Measurements from ENCODE around the gene SPATA13.

SPATA13 gene

DNA sequence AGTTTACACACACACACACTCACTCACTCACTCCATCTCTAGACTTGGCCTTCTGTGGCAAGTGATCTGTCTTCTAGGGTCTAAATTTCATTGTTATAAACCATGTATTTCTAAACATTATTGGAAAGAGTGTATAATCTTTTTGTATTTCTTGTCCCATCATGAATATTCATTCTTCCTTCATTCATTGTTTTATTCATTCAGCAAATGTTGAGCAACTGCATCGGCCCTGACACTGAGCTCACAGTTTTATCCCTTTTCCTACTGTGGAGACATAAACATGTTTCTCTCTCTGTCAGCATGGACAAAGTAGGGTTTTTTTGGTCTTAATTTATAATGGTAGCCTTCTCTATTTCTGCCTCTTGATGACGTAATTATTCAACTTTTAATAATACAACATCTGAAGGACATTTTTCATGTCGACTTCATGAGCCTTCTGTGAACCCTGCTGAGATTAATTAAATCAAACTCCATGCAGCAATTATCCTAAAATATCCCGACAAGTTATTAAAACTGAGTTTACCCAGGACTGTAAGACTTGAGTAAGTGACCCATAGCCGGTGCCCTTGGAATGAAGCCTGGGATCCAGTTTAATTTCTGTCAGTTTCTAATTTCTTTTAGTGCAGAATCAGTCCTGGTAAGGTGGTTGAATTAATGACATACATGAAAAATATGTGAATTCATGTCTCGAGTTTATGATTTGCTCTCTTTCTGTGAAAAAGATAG lies 7.3 kb downstream of the SPATA13 start:
- no peak for DNase-seq (ENCODE audit: low read depth)

DNA sequence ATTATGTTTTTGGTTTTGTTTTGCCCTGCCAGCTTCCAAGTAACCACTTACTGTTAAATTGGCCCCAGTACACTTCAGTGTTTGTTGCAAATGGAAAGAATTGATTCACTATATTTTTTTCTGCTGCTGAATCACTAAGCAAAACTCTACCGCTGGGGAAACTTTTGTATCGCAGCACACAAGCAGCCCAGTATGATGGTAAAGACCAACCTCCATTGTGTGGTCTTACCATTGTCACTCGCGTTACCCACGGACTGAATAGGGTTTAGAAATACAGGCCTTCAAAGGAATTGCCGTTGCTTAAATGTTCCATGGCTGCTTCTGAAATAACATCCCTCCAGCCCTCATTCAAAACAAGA lies 7.9 kb downstream of the SPATA13 start:
- no peak for DNase-seq (ENCODE audit: low read depth)

DNA sequence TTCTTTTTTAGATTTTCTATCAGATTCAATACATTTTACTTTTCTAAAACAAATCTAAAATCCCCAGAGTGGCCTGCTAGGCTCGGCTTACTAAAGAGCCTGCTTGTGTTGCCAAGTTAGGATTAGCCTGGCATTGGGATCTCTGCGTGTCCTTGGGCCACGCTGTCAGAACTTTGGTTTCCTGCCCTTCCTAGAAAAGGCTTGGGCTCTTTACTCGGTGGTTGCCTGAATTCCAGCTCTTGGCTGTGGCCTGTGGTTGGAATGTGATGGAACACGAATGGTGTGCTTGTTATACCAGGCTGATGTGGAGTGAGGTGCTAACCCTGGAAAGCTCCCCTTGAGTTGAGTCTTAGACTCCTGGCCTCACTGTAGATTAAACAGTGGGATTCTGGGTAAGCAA lies 8.5 kb downstream of the SPATA13 start:
- no peak for DNase-seq (ENCODE audit: low read depth)

DNA sequence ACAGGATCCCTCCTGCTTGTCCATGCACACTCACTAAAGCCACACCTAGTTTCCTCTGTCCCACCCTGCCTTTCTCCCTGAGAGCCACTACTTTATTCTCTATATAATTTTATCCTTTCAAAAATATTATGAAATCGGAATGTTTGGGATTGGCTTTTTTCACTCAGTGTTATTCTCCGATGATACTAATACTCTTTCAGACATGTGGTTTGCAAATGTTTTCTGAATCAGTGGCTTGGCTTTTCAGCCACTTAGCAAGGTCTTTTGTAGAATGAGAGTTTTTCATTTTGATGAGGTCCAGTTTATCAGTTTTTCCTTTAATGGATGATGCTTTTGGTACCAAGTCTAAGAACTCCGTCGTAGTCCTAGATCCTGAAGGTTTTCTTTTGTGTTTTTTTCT lies 11.6 kb downstream of the SPATA13 start:
- no peak for DNase-seq (ENCODE audit: low read depth)

DNA sequence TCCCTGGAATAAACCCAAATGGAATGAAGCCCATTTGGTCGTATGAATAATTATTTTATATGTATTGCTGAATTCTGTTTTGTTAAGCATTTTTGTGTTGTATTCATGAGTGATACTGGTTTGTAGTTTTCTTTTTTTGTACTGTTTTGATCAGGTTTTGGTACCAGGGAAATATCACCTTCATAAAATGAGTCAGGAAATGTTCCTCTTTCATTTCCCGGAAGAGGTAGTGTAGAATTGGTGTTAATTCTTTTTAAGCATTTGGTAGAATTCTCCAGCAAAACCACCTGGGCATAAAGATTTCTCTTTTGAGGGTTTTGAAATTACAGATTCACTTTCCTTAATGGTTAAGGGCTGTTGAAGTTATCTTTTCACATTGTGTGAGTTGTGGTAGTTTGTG lies 13.3 kb downstream of the SPATA13 start:
- DNase-seq (ENCODE audit: low read depth), result no peak

DNA sequence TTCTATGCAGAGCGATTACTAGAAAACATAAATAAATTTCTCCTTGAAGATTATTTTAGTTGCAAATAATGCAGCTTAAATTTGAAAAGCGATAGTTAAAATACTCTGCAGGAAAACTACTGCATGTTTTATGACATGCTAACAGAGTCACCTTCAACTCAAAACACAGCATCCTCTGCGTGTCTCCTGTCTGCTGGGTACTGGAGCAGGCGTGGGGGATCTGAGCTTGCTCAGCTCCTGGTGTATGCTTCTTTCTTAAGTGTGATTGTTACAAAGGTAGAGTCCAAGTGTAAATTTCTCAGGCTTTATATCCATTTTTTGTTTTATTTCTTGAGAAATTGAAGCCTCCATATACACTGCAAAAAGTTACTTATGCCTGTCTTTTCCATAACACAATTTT lies 15.3 kb downstream of the SPATA13 start:
- DNase-seq (ENCODE audit: low read depth), result no peak

DNA sequence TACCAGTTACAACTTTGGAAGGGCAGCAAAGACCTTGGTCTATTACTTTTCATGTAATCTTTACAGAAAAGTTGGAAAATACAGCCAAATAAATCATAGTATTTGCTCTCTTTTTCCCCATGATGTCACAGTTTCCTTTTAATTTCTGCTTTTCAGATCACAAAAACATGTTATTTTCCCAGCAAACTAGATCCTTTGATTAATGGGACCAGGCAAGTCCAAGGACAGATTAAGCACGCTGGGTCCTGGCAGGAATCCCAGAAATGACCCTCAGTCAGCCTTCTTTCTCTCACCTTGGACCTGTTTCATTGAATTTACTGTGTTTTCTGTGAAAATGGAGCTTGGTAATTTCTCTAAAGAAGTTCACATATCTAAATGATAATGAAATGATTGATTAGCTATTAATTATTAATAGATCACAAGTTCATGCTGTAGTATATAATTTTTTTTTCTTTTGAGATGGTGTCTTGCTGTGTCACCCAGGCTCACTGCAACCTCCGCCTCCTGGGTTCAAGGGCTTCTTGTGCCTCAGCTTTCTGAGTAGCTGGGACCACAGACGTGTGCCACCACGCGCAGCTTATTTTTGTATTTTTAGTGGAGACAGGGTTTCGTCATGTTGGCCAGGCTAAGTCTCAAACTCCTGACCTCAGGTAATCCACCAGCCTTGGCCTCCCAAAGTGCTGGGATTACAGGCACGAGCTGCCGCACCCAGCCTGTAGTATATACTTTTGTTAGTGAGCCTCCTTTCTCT lies 16.0 kb downstream of the SPATA13 start:
- DNase-seq (ENCODE audit: low read depth), result no peak

DNA sequence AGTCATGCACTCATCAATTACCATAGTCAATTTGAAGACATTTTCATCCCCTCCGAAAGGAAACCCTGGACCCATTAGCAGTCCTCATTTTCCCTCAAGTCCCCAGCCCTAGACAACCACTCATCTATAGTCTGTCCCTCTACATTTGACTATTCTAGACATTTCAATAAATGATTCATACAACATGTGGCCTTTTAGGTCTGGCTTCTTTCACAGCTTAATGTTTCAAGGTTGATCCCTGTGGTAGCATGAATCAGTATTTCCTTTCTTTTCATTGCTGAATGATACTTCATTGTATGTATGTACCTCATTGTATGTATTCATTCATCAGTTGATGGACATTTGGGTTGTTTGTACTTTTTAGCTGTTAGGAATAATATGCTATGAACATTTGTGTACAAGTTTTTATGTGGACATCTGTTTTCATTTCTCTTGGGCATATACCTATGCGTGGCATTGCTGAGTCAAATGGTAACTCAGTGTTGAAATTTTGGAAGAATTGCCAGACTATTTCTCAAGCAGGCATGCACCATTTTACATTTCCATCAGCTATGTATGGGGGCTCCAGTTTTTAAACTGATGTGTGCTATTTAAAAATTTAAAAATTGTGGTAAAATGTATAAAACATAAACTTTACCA lies 18.4 kb downstream of the SPATA13 start:
- DNase-seq (ENCODE audit: low read depth), result no peak

DNA sequence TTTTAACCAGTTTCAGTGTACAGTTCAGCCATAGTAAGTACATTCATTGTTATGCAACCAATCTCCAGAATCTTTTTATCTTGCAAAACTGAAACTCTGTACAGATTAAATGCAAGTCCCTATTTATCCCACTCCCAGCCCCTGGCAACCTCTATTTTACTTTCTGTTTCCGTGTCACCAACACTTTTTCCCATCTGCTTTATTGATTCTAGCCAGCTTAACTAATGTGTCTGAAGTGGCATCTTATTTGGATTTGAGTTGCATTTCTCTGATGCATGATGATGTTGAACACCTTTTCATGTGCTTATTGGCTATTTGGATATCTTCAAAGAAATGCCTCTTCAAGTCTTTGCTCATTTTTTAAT lies 18.9 kb downstream of the SPATA13 start:
- no peak for DNase-seq (ENCODE audit: low read depth)

DNA sequence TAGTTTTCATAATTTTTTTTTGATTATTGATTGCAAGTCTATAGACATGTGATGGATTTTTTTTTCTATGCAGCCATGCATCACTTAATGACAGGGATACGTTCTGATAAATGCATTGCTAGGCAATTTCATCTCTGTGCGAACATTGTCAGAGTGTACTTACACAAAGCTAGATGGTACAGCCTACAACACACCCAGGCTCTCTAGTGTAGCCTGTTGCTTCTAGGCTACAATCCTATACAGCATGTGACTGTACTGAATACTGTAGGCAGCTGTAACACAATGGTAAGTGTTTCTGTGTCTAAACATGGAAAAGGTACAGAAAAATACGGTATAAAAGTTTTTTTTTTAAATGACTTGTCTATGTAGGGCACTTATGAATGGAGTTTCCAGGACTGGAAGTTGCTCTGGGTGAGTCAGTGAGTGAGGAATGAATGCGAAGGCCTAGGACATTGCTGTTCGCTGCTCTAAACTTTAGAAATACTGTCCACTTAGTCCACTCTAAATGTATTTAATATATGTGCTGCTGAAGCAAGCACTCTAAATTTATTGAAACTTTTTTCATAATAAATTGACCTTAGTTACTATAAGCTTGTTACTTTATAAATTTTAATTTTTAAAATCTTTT lies 20.3 kb downstream of the SPATA13 start:
- DNase-seq (ENCODE audit: low read depth), result no peak

DNA sequence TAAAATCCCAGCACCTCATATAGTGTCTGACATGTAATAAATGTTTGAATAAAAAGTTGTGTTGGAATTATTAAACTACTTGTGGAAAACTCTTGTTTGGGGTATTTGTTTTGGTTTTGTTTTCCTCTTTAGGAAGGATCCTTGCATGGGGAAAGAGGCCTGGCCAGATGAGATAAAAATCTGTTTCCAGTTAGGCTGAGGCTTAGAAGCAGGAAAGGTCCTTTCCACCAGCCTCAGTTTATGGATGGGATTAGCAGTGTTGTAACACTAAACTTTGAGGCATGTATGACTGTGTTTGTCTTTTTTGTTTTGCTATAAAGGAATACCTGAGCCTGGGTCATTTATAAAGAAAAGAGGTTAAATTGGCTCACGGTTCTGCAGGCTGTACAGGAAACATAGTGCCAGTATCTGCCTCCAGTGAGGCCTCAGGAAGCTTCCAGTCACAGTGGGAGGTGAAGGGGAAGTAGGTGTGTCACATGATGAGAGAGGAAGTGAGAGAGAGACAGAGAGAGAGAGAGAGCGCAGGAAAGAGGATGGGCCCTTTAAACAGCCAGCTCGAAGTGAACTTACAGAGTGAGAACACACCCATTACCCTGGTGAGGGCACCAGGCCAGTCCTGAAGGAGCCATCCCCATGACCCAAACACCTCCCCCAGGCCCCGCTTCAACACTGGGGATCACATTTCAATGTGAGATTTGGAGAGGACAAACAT lies 21.6 kb downstream of the SPATA13 start:
- DNase-seq (ENCODE audit: low read depth), result no peak

DNA sequence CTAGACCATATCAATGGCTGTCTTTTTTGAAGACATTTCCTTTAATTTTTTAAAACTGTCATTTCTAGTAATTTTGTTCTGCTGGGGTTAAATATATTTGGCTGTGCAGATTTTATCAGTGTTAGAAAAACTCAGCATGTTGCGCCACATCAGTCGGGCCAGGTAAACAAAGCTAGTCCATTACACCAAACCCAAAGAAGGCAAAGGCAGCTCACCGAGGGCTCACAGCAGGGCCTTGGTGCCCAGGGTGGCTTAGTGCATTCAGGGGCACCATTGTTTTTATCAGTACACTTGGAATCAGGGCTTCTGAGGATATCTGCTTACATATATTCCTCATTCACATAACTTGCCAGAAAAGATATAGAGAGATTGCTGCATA lies 22.2 kb downstream of the SPATA13 start:
- no peak for DNase-seq (ENCODE audit: low read depth)

DNA sequence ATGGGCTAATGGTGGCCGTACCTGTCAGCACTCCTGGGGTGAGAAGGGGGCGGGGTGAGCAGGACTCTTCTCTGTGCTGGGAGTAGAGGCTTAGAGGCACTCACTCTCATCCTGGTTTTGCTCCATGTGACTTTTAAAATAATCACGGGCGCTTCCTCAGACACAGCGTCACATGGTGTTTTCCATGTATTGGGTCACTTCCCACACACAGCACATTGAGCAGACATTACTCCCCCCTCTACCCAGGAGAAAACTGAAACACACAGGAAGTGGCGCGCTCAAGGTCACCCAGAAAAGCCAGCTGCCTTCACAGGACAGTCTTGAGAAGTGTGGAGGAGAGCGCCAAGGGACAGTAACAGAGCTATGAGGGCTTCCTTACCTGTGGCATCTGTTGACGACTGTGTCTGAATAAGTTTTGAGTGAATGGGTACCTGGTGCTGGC lies 23.2 kb downstream of the SPATA13 start:
- no peak for DNase-seq (ENCODE audit: low read depth)

DNA sequence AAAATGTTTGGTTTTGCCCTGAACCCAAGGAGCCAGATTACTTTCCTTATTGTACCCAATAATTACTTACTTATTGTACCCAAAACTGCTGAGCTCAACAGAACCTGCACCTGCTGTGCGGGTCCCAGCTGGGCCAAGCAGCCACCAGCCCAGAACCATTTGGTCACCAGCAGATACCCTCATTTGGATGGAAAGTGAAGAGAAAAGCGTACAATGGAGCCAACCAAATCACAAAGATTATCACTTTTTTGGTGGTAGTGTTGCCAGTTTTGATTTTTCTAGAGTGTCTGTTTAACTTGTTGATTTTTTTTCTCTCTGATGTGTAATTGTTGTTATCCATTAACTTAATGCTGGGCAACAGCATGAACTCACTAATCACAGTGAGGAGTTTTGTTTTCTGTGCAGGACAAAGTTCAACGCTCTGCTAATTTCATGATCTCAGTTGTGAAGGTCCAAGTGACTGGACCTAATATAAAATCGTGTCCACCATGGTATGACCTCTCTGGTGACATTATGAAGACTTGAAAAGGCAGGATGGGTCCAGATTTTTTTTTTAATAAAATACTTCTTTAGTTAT lies 23.8 kb downstream of the SPATA13 start:
- no peak for DNase-seq (ENCODE audit: low read depth)

DNA sequence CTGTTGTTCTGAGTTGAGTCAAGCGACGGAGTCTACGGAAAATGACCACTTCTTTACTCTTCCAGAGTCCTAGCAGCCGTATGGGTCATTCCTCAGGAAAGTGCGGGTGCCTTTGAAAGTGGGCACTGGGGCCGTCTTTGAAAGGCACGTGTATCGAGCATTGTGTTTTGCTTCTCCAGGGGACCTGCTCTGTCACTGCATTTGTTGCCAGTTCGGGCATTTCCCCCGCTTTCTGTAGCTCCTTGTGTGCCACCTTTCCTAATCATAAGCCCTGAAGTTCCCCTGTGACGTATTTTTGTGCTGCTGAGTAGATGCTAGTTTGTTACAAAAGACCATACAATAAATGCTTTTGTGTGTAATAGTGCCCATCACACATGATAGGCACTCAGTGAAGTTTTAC lies 24.4 kb downstream of the SPATA13 start:
- DNase-seq (ENCODE audit: low read depth), result no peak

DNA sequence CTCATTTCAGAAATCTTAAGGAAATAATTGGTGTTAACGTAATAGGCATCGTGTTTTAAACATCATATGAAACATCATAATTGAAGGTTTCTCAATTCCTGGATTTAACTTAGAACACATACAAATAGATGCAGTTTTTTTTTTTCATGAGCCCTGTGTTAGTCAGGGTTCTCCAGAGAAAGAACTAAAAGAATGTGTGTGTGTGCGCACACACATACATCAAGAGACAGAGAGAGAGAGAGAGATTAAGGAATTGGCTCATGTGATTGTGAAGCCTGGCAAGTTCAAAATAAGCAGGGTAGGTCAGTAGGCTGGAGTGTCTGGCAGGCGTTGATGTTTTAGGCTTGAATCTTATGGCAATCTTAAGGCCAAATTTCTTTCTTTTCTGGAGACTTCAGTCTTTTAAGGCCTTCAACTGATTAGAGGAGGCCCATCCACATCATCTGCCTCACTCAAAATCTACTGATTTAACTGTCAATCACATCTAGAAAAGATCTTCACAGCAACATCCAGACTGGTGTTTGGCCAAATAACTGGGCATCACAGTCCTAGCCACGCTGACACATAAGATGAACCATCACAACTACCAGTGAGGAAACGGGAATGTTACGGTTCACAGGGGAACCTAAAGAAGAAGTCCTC lies 25.2 kb downstream of the SPATA13 start:
- DNase-seq (ENCODE audit: low read depth), result no peak

DNA sequence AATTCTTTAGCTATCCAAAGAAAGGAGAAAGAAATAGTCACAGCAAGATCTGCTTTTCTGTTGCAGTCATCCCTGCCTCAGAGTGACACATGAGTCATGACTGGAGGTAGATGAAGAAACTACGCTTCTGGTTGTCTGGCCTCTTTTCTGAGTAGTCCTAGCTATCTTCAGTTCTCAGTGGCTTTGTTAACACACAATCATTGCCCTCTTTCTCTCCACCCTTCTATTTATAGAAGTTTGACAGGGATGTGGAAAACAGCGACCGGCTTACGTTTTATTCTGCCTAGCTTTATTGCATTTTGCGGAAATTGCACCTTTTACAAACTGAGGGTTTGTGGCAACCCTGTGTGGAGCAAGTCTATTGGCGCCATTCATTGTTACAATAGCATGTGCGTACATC lies 26.7 kb downstream of the SPATA13 start:
- no peak for DNase-seq (ENCODE audit: low read depth)

DNA sequence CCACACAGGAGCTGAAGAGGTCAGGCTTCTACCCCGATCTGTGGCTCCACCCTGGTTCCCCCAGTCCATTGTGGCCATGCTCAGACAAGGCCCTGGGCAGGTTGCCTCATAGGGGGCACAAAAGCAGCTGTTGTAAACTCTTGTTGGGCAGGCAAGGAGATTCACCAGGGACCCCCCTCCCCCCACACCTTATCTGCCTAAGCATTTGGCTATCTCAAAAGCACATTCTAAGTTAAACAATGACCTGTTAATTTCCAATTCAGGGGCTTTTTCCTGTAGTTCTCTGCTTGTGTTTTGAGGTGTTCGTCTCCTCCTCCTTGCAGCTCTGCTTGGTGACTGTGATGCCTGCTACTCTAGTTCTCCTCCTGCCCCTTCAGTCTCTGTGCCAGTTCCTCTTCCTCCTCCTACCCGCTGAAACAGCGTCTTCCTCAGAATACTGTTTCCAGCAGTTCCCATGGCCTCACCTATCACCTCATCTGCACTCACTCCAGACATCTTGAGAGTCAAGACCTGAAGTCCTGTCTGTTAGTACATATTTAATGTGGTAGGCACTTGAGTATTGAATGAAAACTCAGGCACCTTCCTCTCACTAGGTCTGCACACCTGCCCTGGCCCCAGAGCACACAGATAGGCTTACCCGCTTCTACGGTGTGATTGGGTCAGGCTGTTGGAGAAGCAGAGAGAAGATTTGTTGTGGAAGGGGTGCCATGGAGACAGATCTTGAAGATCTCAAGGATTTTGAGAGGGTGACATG lies 31.7 kb downstream of the SPATA13 start:
- no peak for DNase-seq (ENCODE audit: low read depth)

DNA sequence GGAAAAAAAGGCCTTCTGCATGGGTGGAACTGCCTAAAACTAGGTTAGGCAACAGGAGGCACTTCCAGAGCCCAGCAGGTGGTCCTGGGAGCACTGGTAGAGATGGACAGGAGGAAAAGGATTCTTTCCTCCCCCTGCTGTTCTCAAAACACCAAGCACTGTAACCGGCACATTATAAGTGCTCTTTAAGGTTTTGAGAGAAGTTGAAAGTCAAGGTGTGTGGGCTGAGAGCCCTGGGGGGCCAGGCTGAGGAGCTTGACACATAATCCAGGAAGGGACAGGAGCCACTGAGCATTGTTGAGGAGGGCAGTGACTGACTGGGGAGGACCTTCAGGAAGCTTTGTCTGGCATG lies 32.3 kb downstream of the SPATA13 start:
- DNase-seq (ENCODE audit: low read depth), result no peak

DNA sequence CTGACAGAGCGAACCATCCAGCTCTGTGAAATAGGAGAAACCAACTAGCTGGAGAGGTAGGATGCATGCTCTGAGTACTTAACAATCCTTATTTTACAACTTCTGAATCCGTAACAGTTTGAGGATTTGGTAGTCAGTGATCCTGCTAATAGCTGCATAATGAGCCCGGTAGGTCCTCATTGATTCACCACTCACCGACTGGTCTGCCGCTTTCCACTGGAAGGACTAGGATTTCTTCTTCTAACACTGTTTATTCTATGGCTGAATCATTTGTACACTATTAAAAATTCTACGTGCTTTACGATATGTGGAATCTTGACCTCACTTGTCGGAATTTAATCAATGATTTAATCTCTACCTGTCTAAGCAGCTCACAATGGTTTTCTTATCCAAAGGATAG lies 33.9 kb downstream of the SPATA13 start:
- DNase-seq (ENCODE audit: low read depth), result no peak

DNA sequence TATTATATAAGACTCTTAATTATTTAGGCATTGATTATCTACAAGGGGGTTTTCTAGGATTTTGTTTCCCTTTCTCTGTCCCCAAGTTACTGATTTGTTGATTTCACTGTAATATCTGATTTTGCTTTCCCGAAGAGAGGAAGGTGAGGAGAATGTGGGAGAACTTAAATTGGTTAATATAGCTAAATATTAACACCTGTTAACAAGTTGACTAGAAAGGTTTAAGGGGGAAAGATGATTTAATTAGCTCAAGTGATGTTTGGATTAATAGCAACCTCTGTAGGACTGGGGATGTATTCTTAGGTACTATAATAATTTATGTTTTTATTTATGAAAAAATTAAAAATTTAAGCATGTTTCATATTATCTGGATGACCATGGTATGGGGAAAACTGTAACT lies 35.1 kb downstream of the SPATA13 start:
- no peak for DNase-seq (ENCODE audit: low read depth)
